GM12873 (cell line): ENCODE measurements around the gene IMPDH1.
A peak's percentile ranks its signal among the peaks of the same experiment; 100 is the strongest.

ENCODE experiments used
- CTCF ChIP-seq: IDR thresholded peaks from 2 replicates; pipeline ENCODE4 v1.5.1; 2012; ENCODE audit warnings: low read depth, mild to moderate bottlenecking, moderate library complexity, low read length, control low read depth; ENCODE audit not compliant: insufficient read depth; ENCODE audit errors: missing control alignments

The IMPDH1 gene

GRCh38 chr7:128409596-128410450, at the start of gene IMPDH1:
IMPDH1 (minus strand) TSS chr7:128409982; CDS start chr7:128409901, 81 bp downstream.
- no peak for TF ChIP-seq CTCF

- peak; percentile 80 for TF ChIP-seq CTCF
Measured at GRCh38 chr7:128459394-128459878, 49.7 kb upstream of the IMPDH1 start.

- TF ChIP-seq CTCF: no peak
Measured at GRCh38 chr7:128458956-128459355, 49.2 kb upstream of the IMPDH1 start.

- no peak for TF ChIP-seq CTCF
Measured at GRCh38 chr7:128456255-128456725, 46.5 kb upstream of the IMPDH1 start.

GRCh38 chr7:128455543-128456254, 45.9 kb upstream of the IMPDH1 start, which contains the start of gene HILPDA:
HILPDA (plus strand) TSS chr7:128455878; CDS start chr7:128457269, 1,391 bp downstream.
- TF ChIP-seq CTCF: no peak

GRCh38 chr7:128454808-128455542, 45.2 kb upstream of the IMPDH1 start:
- TF ChIP-seq CTCF: peak; percentile 22
